DND-41 (cell line): ENCODE measurements around the gene GPATCH2.

Source experiments
- CTCF ChIP-seq: IDR thresholded peaks from 2 replicates; pipeline ENCODE4 v1.5.1; 2012; ENCODE audit warnings: borderline replicate concordance, low read length, moderate library complexity, mild to moderate bottlenecking; ENCODE audit not compliant: poor library complexity, severe bottlenecking; ENCODE audit errors: extremely low read depth
- EZH2 ChIP-seq: IDR thresholded peaks from 3 replicates; pipeline ENCODE4 v1.6.1; 2012; ENCODE audit warnings: borderline replicate concordance, low read depth, mild to moderate bottlenecking, moderate library complexity, low read length, inconsistent platforms; ENCODE audit not compliant: severe bottlenecking

- TF ChIP-seq EZH2 (no peak), CTCF (no peak)
These were observed 78.4 kb downstream of the GPATCH2 start for GRCh38 chr1:217552339-217552951.
